Measurements from ENCODE around the gene FZR1.

FZR1 gene

DNA sequence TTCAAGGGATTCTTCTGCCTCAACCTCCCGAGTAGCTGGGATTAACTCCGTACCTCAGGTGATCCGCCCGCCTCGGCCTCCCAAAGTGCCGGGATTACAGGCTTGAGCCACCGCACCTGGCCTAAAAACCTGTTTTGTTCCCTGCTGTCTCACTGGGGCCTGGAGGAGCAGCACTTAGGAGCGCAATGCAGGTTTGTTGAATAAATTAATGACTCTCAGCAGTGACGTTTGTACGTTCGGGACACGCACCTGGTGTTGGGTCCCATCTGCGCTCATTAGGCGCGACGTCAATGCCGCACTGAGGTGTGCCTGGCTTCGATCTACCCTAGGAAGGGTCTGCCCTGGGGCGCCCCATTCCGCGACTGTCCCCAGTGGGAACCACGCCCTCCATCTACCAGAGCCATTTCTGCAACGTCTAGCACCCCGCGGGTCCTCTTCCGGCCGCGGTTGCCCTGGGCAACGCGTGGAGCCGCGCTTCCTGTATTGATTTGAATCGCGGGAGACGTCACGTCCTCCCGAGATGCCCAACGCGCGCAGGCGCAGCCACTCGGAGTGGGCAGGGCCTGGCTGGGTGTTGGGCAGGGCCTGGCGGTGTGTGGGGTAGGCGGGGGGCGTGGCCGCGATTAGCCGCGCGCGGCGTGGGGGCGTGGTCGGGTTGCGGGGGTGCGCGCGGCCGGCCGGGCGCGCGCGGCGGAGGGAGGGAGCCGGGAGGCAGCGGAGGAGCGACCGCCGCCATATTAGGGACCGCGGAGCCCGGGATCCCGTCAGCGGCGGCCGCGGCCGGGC, at the start of gene FZR1:
Gene FZR1 (plus strand): TSS at position 714 of the 786 bp plus-strand sequence. CDS start 16,679 bp downstream, outside the sequence.
- peak; percentile 93 for DNase-seq

GRCh38 chr19:3456925-3457527, 49.1 kb upstream of the FZR1 start:
- DNase-seq, result no peak

DNA sequence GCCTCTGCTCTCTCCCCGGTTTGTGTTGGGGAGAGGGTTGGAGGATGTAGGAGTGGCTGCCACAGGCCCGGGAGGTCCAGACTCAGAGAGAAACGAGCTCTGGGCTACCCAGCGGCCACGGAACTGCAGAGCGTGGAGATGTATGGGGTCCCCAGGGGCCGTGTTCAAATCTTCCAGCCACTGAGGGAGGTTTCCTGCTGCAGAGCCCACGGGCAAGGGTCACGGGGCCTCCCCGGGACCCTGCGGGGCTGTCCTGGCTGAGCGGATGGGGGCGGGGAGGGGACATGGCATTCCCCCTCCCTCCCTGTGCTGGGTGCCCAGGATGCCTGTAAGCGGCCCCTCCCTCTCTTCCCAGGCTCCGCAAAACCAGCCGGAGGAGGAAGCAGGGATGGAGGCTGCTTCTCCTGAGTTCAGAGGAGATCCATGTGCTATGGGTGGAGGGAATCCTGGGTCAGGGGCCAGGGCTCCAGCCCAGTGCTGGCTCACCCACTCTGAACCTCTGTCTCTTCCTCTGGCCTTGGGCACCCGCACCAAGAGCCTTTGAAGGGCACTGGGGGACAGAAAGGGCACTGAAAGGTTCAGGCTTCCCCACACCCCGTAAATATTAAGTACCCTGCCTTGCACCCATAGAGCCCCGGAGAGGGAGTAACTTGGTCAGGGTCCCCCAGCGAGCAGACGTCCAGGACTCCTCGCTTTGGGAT, 48.4 kb upstream of the FZR1 start:
- no peak for DNase-seq

GRCh38 chr19:3458229-3459088, 47.7 kb upstream of the FZR1 start:
- DNase-seq, result no peak

DNA sequence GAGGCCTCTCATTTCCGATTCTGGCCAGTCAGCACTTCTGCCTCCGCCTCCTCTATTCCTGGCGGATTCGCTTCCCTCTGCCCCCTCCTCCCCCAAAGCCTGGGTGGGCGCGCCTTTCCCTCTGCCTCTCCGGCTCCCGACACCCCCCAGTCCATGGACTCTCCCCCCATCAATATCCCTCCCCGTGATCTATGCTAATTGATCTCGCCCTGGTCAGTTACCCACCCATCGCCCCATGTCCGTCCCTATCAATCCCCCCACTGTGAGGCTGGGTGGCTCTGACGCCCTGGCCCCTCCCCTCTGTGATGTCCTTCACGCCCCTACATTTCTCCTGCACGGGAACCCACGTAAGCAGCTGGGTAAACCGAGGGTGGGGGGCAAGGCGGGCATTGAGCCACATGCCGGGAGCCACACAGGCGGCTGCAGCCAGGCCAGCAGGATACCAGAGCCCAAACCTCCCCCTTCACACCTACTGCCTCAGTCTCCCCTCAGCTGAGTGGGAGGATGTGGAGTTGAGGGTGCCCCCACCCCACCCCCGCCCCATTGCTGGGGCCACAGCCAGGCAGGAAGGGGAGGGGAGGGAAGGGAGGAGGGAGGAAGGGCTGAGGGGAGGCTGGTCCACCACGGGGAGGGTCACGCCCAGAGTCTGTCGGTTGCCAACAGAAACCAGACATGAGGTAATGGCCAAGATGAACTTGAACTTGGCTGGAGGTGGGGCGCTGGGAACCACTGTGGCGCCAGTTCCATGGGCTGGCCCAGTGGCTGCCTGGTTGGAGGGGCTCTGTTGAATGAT, 46.8 kb upstream of the FZR1 start:
- DNase-seq, result no peak

- no peak for DNase-seq
These were observed 46.0 kb upstream of the FZR1 start for GRCh38 chr19:3459965-3460582.

DNA sequence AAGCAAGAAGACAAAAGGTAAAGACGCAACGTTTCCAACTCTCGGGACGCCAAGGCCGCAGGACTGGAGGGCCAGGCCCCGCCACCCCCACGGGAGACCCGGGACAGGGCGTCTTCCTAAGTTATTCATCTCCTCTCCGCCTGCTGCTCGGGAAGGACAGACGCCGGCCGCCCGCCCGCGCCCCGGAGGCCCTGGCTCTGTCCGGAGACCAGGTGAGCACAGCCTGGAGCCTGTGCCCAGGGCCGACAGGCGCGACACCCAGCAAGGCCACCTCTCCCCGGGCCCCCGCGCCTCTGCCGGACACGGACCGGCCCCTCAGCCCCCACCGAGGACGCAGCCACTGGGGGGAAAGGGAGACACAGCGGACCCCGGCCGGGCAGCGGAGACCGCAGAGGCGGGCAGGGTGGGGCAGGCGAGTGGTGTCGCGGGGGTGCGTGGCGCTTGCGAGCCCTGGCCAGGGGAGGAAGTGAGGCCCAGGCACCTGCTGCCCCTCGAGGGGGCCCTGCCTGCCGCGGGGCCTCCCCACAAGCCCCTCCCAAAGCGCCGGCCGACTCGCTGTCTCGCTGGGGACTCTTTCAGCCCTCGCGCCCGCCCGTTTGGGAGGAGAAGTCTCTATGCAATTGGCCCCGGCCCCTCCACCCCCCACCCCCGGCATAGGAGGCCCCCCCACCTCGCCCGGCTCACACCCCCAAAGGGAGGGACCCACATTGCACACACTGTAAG, 43.0 kb upstream of the FZR1 start:
- DNase-seq, result no peak

GRCh38 chr19:3463714-3464586, 42.2 kb upstream of the FZR1 start:
- DNase-seq, result no peak

DNA sequence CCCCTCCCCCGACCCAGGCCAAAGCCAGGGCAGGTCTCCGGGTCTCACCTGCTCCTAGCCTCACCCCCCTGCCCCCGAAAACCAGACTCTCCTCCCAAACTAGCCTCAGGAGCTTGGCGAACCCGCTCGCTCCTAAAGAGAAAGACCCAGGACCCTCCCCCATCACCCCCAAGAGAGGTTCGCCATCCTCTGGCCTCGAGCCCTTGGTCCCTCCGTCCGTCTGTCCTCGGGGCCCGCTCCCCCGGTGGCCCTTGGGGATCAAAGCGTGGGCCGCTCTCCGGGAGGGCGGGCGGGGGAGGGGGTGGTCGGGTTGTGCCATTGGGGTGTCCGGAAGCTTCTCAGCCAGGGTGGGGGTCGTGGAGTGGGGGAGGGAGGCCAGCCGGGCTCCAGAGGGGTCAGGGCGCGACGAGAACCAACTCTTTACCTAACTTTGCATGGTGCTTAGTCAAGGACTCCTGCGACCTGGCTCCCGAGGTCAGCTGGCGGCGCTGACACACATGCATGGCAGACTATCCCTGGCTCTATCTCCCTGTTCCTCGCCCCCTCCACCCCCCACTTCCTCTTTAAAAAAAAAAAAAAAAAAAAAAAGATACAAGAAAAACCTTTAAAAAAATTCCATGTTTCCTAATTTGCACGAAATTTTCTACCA, 41.4 kb upstream of the FZR1 start:
- DNase-seq, result no peak

DNA sequence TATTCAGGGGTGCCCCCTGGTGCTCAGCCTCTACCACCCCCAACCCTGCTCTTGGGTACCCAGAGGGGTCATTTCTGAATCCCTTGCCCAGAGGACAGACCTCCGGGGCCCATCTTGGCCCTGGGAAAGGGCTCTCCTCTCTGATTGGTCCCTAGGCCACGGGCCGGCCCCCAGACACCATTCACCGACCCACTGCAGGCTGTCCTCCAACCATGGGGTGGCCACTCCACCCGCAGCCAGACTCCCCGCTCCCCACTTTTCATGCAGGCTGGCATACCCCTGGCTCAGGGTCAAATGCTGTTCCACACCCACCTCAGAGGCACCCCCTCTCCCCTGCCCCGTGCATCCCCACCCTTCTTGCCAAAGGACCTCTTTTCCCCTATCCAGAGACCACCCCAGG, 40.6 kb upstream of the FZR1 start:
- no peak for DNase-seq

DNA sequence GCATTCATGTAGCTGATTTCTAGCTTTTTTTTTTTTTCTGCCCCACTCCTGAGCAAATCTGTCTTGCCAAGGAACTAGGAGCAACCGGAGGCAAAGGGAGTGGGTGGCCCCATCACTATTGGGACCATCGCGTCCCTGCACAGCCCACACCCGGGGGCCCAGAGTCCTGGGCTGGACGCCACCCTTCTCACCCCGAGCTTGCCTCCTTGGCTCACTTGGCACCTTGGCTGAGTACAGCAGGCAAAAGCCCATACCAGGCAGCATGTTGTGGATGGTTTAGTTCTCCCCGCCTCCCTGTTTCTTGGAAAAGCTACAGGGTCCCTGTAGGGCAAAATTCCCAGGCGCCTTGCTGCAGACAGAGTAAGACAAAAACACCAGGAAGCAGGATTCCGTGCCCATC, 39.5 kb upstream of the FZR1 start:
- no peak for DNase-seq

GRCh38 chr19:3467437-3468198, 38.5 kb upstream of the FZR1 start:
- no peak for DNase-seq

- no peak for DNase-seq
These were observed 37.9 kb upstream of the FZR1 start for GRCh38 chr19:3468211-3468610.

- DNase-seq, result no peak
These were observed 36.2 kb upstream of the FZR1 start for GRCh38 chr19:3469638-3470499.

- DNase-seq, result no peak
These were observed 35.5 kb upstream of the FZR1 start for GRCh38 chr19:3470500-3471128.

GRCh38 chr19:3471954-3472655, 34.0 kb upstream of the FZR1 start:
- DNase-seq, result no peak
